ENCODE results near the gene IL1RL1.

The IL1RL1 gene

DNA sequence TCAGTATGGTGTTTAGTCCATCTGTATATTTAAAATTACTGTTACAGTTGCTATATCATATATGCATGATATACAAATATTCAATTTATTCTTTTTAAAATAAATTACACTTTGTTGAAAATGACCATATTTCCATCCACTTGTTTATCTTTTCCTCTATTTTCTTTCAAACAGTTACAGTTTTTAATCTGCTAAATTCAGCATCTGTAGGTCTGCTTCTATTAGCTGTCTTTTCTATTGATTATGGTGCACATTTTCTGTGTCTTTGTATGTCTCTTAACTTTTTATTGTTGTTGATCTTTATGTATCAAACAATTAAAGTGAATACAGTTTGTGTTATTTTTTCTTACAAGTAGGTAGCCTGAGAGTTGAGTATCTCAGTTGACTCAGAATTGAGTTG lies 72.4 kb downstream of the IL1RL1 start:
- no peak for DNase-seq

DNA sequence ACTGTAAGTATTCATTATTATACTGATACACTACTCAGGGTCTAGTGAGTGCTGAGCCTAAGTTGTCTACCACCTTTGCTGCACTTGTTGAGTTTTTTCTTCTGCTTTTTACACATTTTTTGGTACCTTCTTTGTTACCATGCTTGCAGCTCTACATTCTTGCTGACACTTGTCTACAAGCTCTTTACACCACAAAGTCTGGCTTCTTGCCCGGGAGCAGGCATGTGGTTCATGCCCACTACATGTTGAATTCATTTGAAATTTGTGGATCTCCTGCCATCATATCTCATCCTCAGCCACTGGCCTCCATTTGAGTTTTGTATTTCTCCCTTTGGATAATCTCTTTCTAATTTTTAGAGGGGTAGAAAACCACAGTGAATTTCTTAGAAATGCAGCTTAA lies 74.2 kb downstream of the IL1RL1 start:
- DNase-seq, result no peak

DNA sequence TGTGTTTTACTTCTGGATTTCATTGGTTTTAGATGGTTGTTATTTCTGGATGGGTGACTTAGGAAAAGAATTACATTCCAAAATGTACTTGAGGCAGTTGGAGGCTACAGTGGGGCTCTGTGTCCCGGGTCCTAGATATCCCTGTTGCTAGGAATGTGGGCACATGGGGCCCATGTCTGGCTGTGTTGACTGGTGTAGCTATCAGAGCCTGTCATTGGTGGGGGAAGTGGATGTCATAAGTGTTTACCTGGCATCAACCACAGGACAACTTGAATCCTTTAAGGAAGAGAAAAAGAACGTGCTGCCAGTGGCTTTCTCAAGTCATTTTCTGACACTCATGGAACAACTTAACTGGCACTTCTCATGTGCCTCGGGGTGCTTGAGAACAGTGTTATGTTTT lies 74.6 kb downstream of the IL1RL1 start:
- DNase-seq, result no peak

DNA sequence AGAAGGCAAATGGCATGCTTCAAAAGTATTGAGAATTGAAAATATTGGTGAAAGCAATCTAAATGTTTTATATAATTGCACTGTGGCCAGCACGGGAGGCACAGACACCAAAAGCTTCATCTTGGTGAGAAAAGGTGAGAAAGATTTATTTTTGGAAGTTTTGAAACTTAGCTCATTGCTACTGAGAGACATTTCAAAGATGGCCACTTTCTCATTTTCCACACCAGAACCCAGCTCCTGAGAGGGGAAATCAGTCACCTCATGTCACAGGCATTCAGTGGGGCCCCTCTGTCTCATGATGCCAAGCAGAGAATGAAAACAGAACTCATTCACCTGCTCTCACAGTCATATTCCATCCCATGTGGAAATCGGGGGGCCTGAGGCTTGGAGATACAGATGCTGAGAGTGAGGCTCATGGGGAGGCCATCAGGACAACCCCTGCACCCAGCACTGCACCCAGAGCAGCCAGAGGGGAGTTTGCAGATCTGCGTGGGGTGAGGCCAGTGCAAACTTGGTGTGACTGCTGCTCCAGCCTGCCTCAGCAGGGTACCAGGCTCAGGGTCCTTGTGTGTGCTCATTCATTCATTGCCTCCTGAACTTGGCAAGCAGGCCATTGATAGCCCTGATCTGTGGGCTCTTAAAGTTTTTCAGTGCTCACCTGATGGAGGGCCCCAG lies 75.6 kb downstream of the IL1RL1 start:
- DNase-seq, result no peak

DNA sequence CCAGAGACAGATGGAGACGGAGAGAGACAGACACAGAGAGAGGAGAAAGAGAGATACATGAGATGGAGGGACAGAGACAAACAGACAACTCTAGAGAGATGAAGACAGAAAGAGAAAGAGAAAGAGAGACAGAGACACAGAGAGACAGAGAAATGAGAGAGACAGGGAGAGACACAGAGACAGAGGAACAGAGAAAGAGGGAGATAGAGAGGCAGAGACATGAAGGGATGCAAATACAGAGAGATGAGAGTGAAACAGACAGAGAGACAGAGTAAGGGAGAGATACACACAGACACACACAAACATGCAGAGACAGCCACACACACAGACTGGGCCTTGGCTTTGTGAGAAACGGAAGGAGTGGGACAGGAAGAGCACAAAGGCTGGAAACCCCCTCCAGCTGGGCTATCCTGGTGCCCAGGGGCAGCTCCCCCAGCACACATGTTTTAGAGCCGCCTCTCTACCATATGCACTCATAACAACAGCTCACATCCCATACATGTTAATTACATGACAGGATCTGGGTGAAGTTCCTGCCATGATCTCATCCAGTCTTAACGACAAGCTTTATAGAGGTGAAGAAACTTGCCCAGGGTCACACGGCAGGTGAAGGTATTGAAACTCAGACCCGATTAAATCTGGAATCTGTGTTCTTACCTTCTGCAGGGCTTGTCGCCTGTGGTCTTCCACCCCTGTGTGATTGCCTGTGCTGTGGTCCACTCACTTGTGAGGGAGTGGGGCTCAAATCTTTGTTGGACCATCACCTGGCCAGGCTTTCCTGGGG lies 76.6 kb downstream of the IL1RL1 start:
- no peak for DNase-seq

DNA sequence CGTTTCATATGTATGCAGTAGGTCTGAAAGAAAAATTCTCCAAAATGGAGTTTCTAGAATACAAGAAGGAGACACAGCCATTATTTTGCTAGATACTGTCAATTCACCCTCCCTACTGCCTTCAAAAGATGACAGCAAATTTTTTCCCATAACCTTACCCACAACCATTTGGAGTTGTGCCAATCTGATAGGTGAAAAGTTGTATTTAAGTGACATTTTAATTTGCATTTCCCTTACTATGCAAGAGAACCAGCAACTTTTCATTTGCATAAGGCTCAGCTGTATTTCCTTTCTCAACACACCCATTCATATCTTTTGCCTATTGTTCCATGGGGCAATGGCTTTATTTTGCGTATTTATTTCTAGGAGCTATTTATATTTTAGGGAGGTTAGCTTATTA lies 80.2 kb downstream of the IL1RL1 start:
- DNase-seq, result no peak

DNA sequence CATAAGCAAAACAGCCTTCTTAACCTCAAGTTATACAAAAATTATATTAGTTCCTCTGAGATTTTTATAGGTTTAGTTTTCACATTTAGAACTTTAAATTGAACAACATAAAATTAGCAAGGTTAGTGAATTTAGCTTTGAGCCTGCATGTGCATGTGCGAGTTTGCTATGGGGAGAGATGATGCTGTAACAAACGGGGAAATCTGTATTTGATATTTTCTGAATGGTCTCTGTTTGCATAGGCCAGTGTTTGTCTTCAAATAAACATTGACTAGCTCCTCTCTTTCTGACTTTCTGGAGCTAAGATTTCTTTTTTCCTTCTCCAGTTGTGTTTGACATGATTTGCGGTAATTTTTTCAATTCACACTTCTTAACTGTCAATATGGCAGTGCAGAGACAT lies 80.7 kb downstream of the IL1RL1 start:
- DNase-seq, result no peak

DNA sequence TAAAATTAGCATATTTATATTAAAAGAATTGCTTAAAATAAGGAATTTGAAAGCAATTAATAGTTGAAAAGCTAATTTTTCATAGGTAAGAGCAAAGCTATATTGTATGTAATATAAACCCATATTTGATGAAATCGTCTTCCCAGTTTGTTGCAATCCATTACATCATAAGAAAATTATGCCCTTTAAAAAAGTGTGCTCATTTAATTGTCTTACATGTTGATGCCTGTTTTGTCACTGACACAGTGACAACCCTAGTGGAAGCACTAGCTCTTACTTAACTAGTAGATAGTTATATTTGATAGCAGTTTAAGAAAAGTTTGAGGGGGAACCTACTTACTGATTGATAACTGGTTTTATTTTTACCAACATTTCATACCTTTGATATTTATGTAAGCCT lies 81.6 kb downstream of the IL1RL1 start:
- no peak for DNase-seq

DNA sequence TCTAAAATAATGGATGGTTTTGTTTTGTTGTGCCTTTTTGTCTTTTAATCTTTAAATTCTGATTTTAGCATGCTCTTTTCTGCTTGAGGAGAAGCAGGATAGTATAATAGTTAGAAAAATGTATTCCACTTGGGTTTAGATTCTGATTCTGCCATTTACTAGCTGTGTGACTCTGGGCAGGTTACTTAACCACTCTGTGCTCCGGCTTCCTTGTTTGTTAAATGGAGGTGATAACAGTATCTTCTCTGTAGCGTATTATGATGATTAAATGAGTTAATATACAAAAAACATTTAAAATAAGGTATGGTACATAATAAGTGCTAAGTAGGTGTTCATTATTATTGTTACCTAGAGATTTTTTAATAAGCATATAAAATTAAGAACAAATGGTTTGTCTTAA lies 84.6 kb downstream of the IL1RL1 start:
- DNase-seq, result no peak

DNA sequence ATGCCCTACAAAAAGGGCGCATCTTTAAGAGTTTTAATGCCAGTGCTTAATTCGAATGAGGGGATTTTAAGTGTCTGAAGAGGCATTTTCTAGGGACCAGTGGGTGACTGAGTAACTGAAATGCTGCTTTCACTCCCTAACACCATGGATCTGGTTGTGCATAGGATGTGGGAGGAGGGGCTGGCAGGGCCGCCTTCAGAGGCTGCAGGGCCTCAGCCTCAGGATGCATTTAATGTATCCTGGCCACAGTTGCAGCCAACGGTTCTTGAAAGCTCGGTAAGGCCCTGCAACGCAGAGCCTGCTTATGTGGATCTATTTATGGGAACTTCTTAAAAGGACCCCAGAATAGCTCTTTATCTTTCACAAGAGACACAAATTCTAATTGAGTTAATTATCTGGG lies 85.8 kb downstream of the IL1RL1 start:
- DNase-seq, result no peak

DNA sequence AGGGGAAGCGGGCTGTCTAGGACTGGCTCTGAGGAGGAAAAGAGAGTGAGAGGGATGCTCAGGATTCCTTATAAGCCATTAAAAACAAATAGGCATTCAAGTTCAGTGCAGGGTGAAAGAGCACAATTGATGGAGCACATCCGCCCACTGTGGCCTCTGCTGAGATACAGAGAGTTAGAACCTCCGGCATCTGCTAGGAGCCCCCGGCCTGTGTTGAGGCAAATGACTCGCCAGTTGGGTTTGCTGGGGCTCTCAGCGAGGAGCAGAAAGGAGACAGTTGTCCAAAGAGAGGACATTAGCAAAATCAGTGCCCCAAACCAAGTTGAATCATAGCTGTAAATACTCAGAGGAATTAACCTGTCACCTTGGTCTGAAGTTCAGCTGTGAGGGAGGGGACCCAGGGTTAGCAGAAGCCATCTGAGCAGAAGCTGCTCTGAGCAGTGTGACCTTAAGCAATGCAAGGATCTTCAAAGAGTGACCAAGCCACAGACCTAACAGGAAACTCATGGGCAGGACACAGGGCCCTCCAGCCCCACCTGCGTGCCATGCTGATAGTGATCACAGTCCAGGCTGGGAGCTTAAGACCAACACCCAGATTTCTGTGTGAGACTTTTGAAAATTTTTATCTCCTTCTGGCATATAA lies 88.3 kb downstream of the IL1RL1 start:
- no peak for DNase-seq

DNA sequence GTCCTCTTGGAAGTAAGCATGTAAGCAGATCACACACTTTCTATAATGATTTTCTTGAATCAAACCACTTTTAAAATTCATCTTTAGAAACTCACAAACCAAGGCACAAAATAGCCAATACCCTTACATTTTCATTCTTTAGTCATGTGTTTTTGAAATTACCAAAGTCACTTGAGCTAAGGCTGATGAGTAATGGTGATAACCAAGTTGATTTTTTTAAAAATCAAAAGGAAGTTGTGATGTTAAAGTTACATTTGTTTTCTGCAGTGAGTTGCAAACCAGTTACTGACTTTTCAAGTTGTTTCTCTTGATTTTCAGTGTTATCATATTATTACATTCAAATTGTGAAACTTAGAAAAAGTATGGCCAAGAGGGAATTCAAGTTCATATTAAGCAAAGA lies 90.1 kb downstream of the IL1RL1 start:
- no peak for DNase-seq
